ENCODE results near the gene TFDP2. TPM values are rescaled to one million over a fixed set of nuclear protein-coding genes. Genes with fewer than 3 reads are reported as not detected.
"Not testable (repeated sequence)": the region's sequence is repeated elsewhere in the genome, so short reads cannot be mapped to it uniquely, and the experiment has no call there.

Gene TFDP2
- total and polyA plus RNA-seq, 7 donors: 5.5 to 46.9 (median 29.7) TPM

GRCh38 chr3:141928631-141929270 is 220.6 kb downstream of the TFDP2 start:
- no peak for ATAC-seq
- intact Hi-C loops (cut with DNase I): no loop called here

GRCh38 chr3:141926929-141927328 is 222.4 kb downstream of the TFDP2 start:
- Histone ChIP-seq H3K4me1 (no peaks in the 10 kb centered on the region), H3K27me3 (ENCODE audit: insufficient read depth in 3 of 3, low read length in 2 of 3) (no peaks in the 10 kb centered on the region), H3K27ac (no peak overlapping the region), H3K9me3 (no peaks in the 10 kb centered on the region), H3K36me3 (ENCODE audit: insufficient read depth in 1 of 2, low read depth in 1 of 2) (peaks cover 0 to 40% of the 10 kb centered on the region in 2 donors), H3K4me3 (no peak overlapping the region)
- ATAC-seq (no peak), DNase-seq (no peak)
- WGBS, 3 donors: 59 to 78% (median 61%) methylated on average over 9 of the region's 9 CpGs
- intact Hi-C loops (cut with DNase I): no loop called here
- TF ChIP-seq CTCF (IDR thresholded peaks at IDR 0.05): no peak

More at GRCh38 chr3:141928631-141929270, 220.6 kb downstream of the TFDP2 start:
- H3K36me3 ChIP-seq (ENCODE audit: insufficient read depth in 1 of 2, low read depth in 1 of 2): peaks cover 0 to 22% of the 10 kb centered on the region in 2 donors
- H3K27ac ChIP-seq: no peak overlapping the region
- no peak for DNase-seq
- no peaks in the 10 kb centered on the region for H3K4me1 ChIP-seq
- TF ChIP-seq CTCF (IDR thresholded peaks at IDR 0.05): no peak
- no peaks in the 10 kb centered on the region for H3K9me3 ChIP-seq
- H3K27me3 ChIP-seq (ENCODE audit: insufficient read depth in 3 of 3, low read length in 2 of 3): no peaks in the 10 kb centered on the region
- 81 to 92% (median 88%) methylated on average over 15 of the region's 15 CpGs for WGBS, 3 donors
- no peak overlapping the region for H3K4me3 ChIP-seq

- H3K27ac ChIP-seq; intact Hi-C loops (cut with DNase I); ATAC-seq; H3K9me3 ChIP-seq; H3K4me1 ChIP-seq; DNase-seq; H3K27me3 ChIP-seq (ENCODE audit: insufficient read depth in 3 of 3, low read length in 2 of 3); H3K4me3 ChIP-seq: not testable (repeated sequence)
- 82 to 87% (median 84%) methylated on average over 5 of the region's 5 CpGs for WGBS, 3 donors
- H3K36me3 ChIP-seq (ENCODE audit: insufficient read depth in 1 of 2, low read depth in 1 of 2): peaks cover 0 to 43% of the 10 kb centered on the region in 2 donors
Observed at GRCh38 chr3:141925677-141926076, 223.7 kb downstream of the TFDP2 start.

- no peaks in the 10 kb centered on the region for H3K9me3 ChIP-seq
- peaks cover 0 to 54% of the 10 kb centered on the region in 2 donors for H3K36me3 ChIP-seq (ENCODE audit: insufficient read depth in 1 of 2, low read depth in 1 of 2)
Observed at GRCh38 chr3:141921316-141921715, 228.0 kb downstream of the TFDP2 start.

GRCh38 chr3:141920701-141921100 is 228.6 kb downstream of the TFDP2 start:
- ATAC-seq (no peak), DNase-seq (no peak)
- no peaks in the 10 kb centered on the region for H3K27me3 ChIP-seq (ENCODE audit: insufficient read depth in 3 of 3, low read length in 2 of 3)
- TF ChIP-seq CTCF (IDR thresholded peaks at IDR 0.05): no peak
- no peak overlapping the region for H3K27ac ChIP-seq
- H3K36me3 ChIP-seq (ENCODE audit: insufficient read depth in 1 of 2, low read depth in 1 of 2): peaks cover 0 to 55% of the 10 kb centered on the region in 2 donors
- H3K4me1 ChIP-seq: no peaks in the 10 kb centered on the region
- no peak overlapping the region for H3K4me3 ChIP-seq
- WGBS, 3 donors: 87 to 95% (median 89%) methylated on average over 4 of the region's 4 CpGs
- no peaks in the 10 kb centered on the region for H3K9me3 ChIP-seq
- intact Hi-C loops (cut with DNase I): no loop called here

More at GRCh38 chr3:141921316-141921715, 228.0 kb downstream of the TFDP2 start:
- Histone ChIP-seq H3K4me1 (no peaks in the 10 kb centered on the region), H3K27ac (no peak overlapping the region), H3K4me3 (no peak overlapping the region), H3K27me3 (ENCODE audit: insufficient read depth in 3 of 3, low read length in 2 of 3) (no peaks in the 10 kb centered on the region)
- TF ChIP-seq CTCF (IDR thresholded peaks at IDR 0.05): no peak
- intact Hi-C loops (cut with DNase I): no loop called here
- DNase-seq (no peak), ATAC-seq (no peak)
- 61 to 84% (median 68%) methylated on average over 2 of the region's 2 CpGs for WGBS, 3 donors

Data from psoas muscle (tissue), 8 donors.